ENCODE results near the gene MRPL32. TPM values are rescaled to one million over a fixed set of nuclear protein-coding genes. Genes with fewer than 3 reads are reported as not detected.

MRPL32 gene
- total RNA-seq, 1 donor from 2014 or later = 71.2 TPM

- Histone ChIP-seq H3K4me1 (ENCODE audit: insufficient read depth, low read length) (peaks cover 11% of the 10 kb centered on the region), H3K9ac (ENCODE audit: low read length) (peak within 1 kb of the TSS; percentile 86), H3K27ac (ENCODE audit: low read depth, low read length) (peak within 1 kb of the TSS; percentile 60), H2AFZ (ENCODE audit: low read depth, low read length) (peak within 1 kb of the TSS; percentile 72), H3K36me3 (ENCODE audit: insufficient read depth, low read length) (peaks cover 14% of the 10 kb centered on the region), H3K4me2 (ENCODE audit: low read length) (peak within 1 kb of the TSS; percentile 87), H3K9me3 (ENCODE audit: insufficient read depth, low read depth, low read length) (no peaks in the 10 kb centered on the region), H3K4me3 (ENCODE audit: insufficient read depth, low read depth, low read length) (peak within 1 kb of the TSS; percentile 80), H3K27me3 (ENCODE audit: insufficient read depth, low read length) (no peaks in the 10 kb centered on the region), H3K79me2 (ENCODE audit: insufficient read depth, low read length) (peaks cover 9% of the 10 kb centered on the region), H4K20me1 (ENCODE audit: insufficient read depth, low read length) (no peaks in the 10 kb centered on the region)
- peak within 1 kb of the TSS; percentile 99 for H3K4me3 Mint-ChIP-seq (ENCODE audit: unreplicated experiment)
- no peaks in the 10 kb centered on the region for H3K27me3 Mint-ChIP-seq (ENCODE audit: low read depth, unreplicated experiment)
- peaks cover 44% of the 10 kb centered on the region for H3K4me1 Mint-ChIP-seq (ENCODE audit: low read depth, unreplicated experiment)
- DNase-seq (ENCODE audit: low read depth) (peak; percentile 83), FAIRE-seq (no peak)
- peaks cover 9% of the 10 kb centered on the region for H3K36me3 Mint-ChIP-seq (ENCODE audit: low read depth, unreplicated experiment)
- TF ChIP-seq, protein P1, sequence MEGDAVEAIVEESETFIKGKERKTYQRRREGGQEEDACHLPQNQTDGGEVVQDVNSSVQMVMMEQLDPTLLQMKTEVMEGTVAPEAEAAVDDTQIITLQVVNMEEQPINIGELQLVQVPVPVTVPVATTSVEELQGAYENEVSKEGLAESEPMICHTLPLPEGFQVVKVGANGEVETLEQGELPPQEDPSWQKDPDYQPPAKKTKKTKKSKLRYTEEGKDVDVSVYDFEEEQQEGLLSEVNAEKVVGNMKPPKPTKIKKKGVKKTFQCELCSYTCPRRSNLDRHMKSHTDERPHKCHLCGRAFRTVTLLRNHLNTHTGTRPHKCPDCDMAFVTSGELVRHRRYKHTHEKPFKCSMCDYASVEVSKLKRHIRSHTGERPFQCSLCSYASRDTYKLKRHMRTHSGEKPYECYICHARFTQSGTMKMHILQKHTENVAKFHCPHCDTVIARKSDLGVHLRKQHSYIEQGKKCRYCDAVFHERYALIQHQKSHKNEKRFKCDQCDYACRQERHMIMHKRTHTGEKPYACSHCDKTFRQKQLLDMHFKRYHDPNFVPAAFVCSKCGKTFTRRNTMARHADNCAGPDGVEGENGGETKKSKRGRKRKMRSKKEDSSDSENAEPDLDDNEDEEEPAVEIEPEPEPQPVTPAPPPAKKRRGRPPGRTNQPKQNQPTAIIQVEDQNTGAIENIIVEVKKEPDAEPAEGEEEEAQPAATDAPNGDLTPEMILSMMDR (IDR thresholded peaks at IDR 0.05; ENCODE audit: insufficient read depth, low read depth, low read length) = no peak
- no peak for TF ChIP-seq EZH2 (IDR thresholded peaks at IDR 0.05; ENCODE audit: insufficient read depth, low read length)
- H3K27ac Mint-ChIP-seq (ENCODE audit: unreplicated experiment) = peak within 1 kb of the TSS; percentile 81
- no peaks in the 10 kb centered on the region for H3K9me3 Mint-ChIP-seq (ENCODE audit: unreplicated experiment)
Observed at GRCh38 chr7:42911454-42912447, 20.4 kb upstream of the MRPL32 start, which contains the start of gene C7orf25. C7orf25 (minus strand) TSS chr7:42912070; CDS start chr7:42910900, 1,170 bp downstream.

GRCh38 chr7:42913591-42913990 lies 18.6 kb upstream of the MRPL32 start:
- DNase-seq (ENCODE audit: low read depth) (peak; percentile 90), FAIRE-seq (no peak)
- Histone ChIP-seq H3K27ac (ENCODE audit: low read depth, low read length) (peak overlapping the region; percentile 8), H3K27me3 (ENCODE audit: insufficient read depth, low read length) (no peaks in the 10 kb centered on the region), H4K20me1 (ENCODE audit: insufficient read depth, low read length) (no peaks in the 10 kb centered on the region), H3K36me3 (ENCODE audit: insufficient read depth, low read length) (peaks cover 19% of the 10 kb centered on the region), H3K4me1 (ENCODE audit: insufficient read depth, low read length) (peaks cover 11% of the 10 kb centered on the region), H3K9me3 (ENCODE audit: insufficient read depth, low read depth, low read length) (no peaks in the 10 kb centered on the region), H2AFZ (ENCODE audit: low read depth, low read length) (no peak overlapping the region), H3K4me3 (ENCODE audit: insufficient read depth, low read depth, low read length) (no peak overlapping the region), H3K4me2 (ENCODE audit: low read length) (no peak overlapping the region), H3K79me2 (ENCODE audit: insufficient read depth, low read length) (peaks cover 9% of the 10 kb centered on the region), H3K9ac (ENCODE audit: low read length) (no peak overlapping the region)
- H3K4me1 Mint-ChIP-seq (ENCODE audit: low read depth, unreplicated experiment) = peaks cover 34% of the 10 kb centered on the region
- H3K27ac Mint-ChIP-seq (ENCODE audit: unreplicated experiment) = no peak overlapping the region
- no peaks in the 10 kb centered on the region for H3K27me3 Mint-ChIP-seq (ENCODE audit: low read depth, unreplicated experiment)
- peaks cover 12% of the 10 kb centered on the region for H3K36me3 Mint-ChIP-seq (ENCODE audit: low read depth, unreplicated experiment)
- no peak overlapping the region for H3K4me3 Mint-ChIP-seq (ENCODE audit: unreplicated experiment)
- TF ChIP-seq, protein P1 (IDR thresholded peaks at IDR 0.05; ENCODE audit: insufficient read depth, low read depth, low read length) = no peak
- TF ChIP-seq EZH2 (IDR thresholded peaks at IDR 0.05; ENCODE audit: insufficient read depth, low read length) = no peak
- H3K9me3 Mint-ChIP-seq (ENCODE audit: unreplicated experiment) = no peaks in the 10 kb centered on the region

Data from astrocyte (in vitro differentiated cells and primary cell).